Neural cell (in vitro differentiated cells): ENCODE measurements around the gene CDCP1. TPM values are rescaled to one million over a fixed set of nuclear protein-coding genes. Genes with fewer than 3 reads are reported as not detected.

Experiments
- H2AFZ ChIP-seq: fragments of 200-600, 300-800 bp; sonication (generic), shearing (Covaris generic); 2 replicates; pipeline ENCODE4 v1.6.0; 2014; ENCODE audit warnings: low read depth, mild to moderate bottlenecking, antibody characterized with exemption, low read length, moderate library complexity
- H3F3A ChIP-seq: fragments of 200-600 bp; shearing (Covaris generic); 2 replicates; pipeline ENCODE4 v1.6.1; 2016; ENCODE audit warnings: mild to moderate bottlenecking, moderate library complexity, mixed read lengths, antibody characterized with exemption, low read length; ENCODE audit not compliant: insufficient read depth, poor library complexity, severe bottlenecking
- H3K27ac ChIP-seq: fragments of 200-600, 300-800 bp; sonication (generic), shearing (Covaris generic); 2 replicates; pipeline ENCODE4 v1.5.1; 2014; ENCODE audit warnings: mild to moderate bottlenecking, low read length, moderate library complexity
- H3K27me3 ChIP-seq: fragments of 300-800, 200-600 bp; sonication (generic), shearing (Covaris generic); 2 replicates; pipeline ENCODE4 v1.6.0; 2014; ENCODE audit warnings: mild to moderate bottlenecking, low read depth, low read length, moderate library complexity; ENCODE audit not compliant: insufficient read depth
- H3K36me3 ChIP-seq: fragments of 300-800, 200-600 bp; sonication (generic), shearing (Covaris generic); 2 replicates; pipeline ENCODE4 v1.5.1; 2014; ENCODE audit warnings: mild to moderate bottlenecking, antibody characterized with exemption, low read length, moderate library complexity; ENCODE audit not compliant: insufficient read depth
- H3K4me2 ChIP-seq: fragments of 300-800, 200-600 bp; sonication (generic), shearing (Covaris generic); 2 replicates; pipeline ENCODE4 v1.6.0; 2014; ENCODE audit warnings: mild to moderate bottlenecking, low read length
- H3K4me3 ChIP-seq: fragments of 300-800, 200-600 bp; sonication (generic), shearing (Covaris generic); 2 replicates; pipeline ENCODE4 v1.5.1; 2014; ENCODE audit warnings: mild to moderate bottlenecking, low read length, moderate library complexity
- H3K79me2 ChIP-seq: fragments of 200-600 bp; shearing (Covaris generic); replicated peaks from 2 replicates; pipeline ENCODE4 v1.6.0; 2014; ENCODE audit warnings: mild to moderate bottlenecking, low read length, moderate library complexity; ENCODE audit not compliant: insufficient read depth
- H3K9ac ChIP-seq: fragments of 300-800, 200-600 bp; sonication (generic), shearing (Covaris generic); 2 replicates; pipeline ENCODE4 v1.6.1; 2016; ENCODE audit warnings: mild to moderate bottlenecking, low read length, mixed read lengths
- H3K9me2 ChIP-seq: fragments of 200-600 bp; shearing (Covaris generic); 2 replicates; pipeline ENCODE4 v1.6.1; 2016; ENCODE audit warnings: mild to moderate bottlenecking, low read length, mixed read lengths; ENCODE audit not compliant: insufficient read depth
- H3K9me3 ChIP-seq: fragments of 200-600, 300-800 bp; sonication (generic), shearing (Covaris generic); 2 replicates; pipeline ENCODE4 v1.6.1; 2016; ENCODE audit warnings: mild to moderate bottlenecking, mixed run types, low read length, moderate library complexity, mixed read lengths
- H4K20me1 ChIP-seq: fragments of 200-600 bp; shearing (Covaris generic); 2 replicates; pipeline ENCODE4 v1.6.1; 2016; ENCODE audit warnings: mild to moderate bottlenecking, mixed run types; ENCODE audit not compliant: insufficient read depth
- CTCF ChIP-seq: fragments of 450-650 bp; IDR thresholded peaks from 2 replicates; pipeline ENCODE4 v1.5.1; 2014; ENCODE audit warnings: antibody characterized with exemption, mild to moderate bottlenecking, moderate library complexity; ENCODE audit not compliant: poor library complexity, severe bottlenecking
- EP300 ChIP-seq: fragments of 450-650 bp; conservative IDR thresholded peaks from 2 replicates; pipeline ENCODE4 v1.6.1; 2014; ENCODE audit warnings: antibody characterized with exemption, mild to moderate bottlenecking, moderate library complexity; ENCODE audit not compliant: poor library complexity, severe bottlenecking
- EZH2 ChIP-seq: fragments of 200-600, 300-800 bp; shearing (Covaris generic), sonication (generic); IDR thresholded peaks from 2 replicates; pipeline ENCODE4 v1.6.1; 2014; ENCODE audit warnings: antibody characterized with exemption, low read length, borderline replicate concordance, mild to moderate bottlenecking; ENCODE audit not compliant: insufficient read depth, poor library complexity, severe bottlenecking
- MXI1 ChIP-seq: fragments of 450-650 bp; conservative IDR thresholded peaks from 2 replicates; pipeline ENCODE4 v1.6.1; 2014; ENCODE audit warnings: antibody characterized with exemption, mild to moderate bottlenecking; ENCODE audit not compliant: poor library complexity, severe bottlenecking
- POLR2AphosphoS5 ChIP-seq: IDR thresholded peaks from 2 replicates; pipeline ENCODE4 v1.6.1; 2012
- RAD21 ChIP-seq: fragments of 450-650 bp; conservative IDR thresholded peaks from 2 replicates; pipeline ENCODE4 v1.6.1; 2014; ENCODE audit warnings: antibody characterized with exemption, mild to moderate bottlenecking, moderate library complexity
- REST ChIP-seq: IDR thresholded peaks from 2 replicates; pipeline ENCODE4 v1.6.1; 2012; ENCODE audit warnings: borderline replicate concordance
- SMC3 ChIP-seq: fragments of 450-650 bp; conservative IDR thresholded peaks from 2 replicates; pipeline ENCODE4 v1.6.1; 2014; ENCODE audit warnings: antibody characterized with exemption, mild to moderate bottlenecking, moderate library complexity; ENCODE audit not compliant: poor library complexity
- TAF1 ChIP-seq: IDR thresholded peaks from 2 replicates; pipeline ENCODE4 v1.6.1; 2012; ENCODE audit warnings: low read depth
- polyA plus RNA-seq: library from polyadenylated mRNA; depleted of rRNA; stranded (reverse); fragments of >200 nt; gene quantifications from 2 replicates; pipeline ENCODE4 v1.2.3, GENCODE V29; 2014

Gene CDCP1
- polyA plus RNA-seq, 1 donor from 2014 or later, result not detected

- H3K9me3 ChIP-seq, result no peaks in the 10 kb centered on the region
- TF ChIP-seq CTCF (no peak), SMC3 (no peak), TAF1 (no peak), EP300 (no peak), POLR2AphosphoS5 (no peak), EZH2 (no peak), RAD21 (no peak), REST (no peak), MXI1 (no peak)
- H4K20me1 ChIP-seq, result no peaks in the 10 kb centered on the region
- no peaks in the 10 kb centered on the region for H3K79me2 ChIP-seq
- no peak overlapping the region for H3K9ac ChIP-seq
- H3K4me2 ChIP-seq, result no peak overlapping the region
- H2AFZ ChIP-seq, result no peak overlapping the region
- H3K36me3 ChIP-seq, result no peaks in the 10 kb centered on the region
- H3K27me3 ChIP-seq, result no peaks in the 10 kb centered on the region
- no peak overlapping the region for H3K27ac ChIP-seq
- no peak overlapping the region for H3K4me3 ChIP-seq
- H3K9me2 ChIP-seq, result no peaks in the 10 kb centered on the region
- no peaks in the 10 kb centered on the region for H3F3A ChIP-seq
Measured at GRCh38 chr3:45180051-45180450, 33.9 kb upstream of the CDCP1 start.

- Histone ChIP-seq H2AFZ (no peak overlapping the region), H3K36me3 (no peaks in the 10 kb centered on the region), H3K27me3 (no peaks in the 10 kb centered on the region), H3K79me2 (no peaks in the 10 kb centered on the region), H3F3A (no peaks in the 10 kb centered on the region), H4K20me1 (no peaks in the 10 kb centered on the region), H3K9ac (no peak overlapping the region), H3K4me3 (no peak overlapping the region), H3K27ac (no peak overlapping the region), H3K4me2 (no peak overlapping the region), H3K9me3 (no peaks in the 10 kb centered on the region), H3K9me2 (no peaks in the 10 kb centered on the region)
- TF ChIP-seq EZH2 (no peak), SMC3 (no peak), MXI1 (no peak), CTCF (no peak), REST (no peak), POLR2AphosphoS5 (no peak), RAD21 (no peak), EP300 (no peak), TAF1 (no peak)
Measured at GRCh38 chr3:45179163-45179562, 33.0 kb upstream of the CDCP1 start.
